ENCODE results near the gene GMPPA. TPM values are rescaled to one million over a fixed set of nuclear protein-coding genes. Genes with fewer than 3 reads are reported as not detected.

Gene GMPPA
- total RNA-seq, 1 experiment from 2014 or later: 32.0 TPM

GRCh38 chr2:219543596-219544358, 45.1 kb downstream of the GMPPA start, which contains the start of the genes CHPF and TMEM198:
Gene CHPF, minus strand, starts transcription at chr2:219543809. Its CDS starts 271 bp downstream, at chr2:219543538.
Gene TMEM198, plus strand, starts transcription at chr2:219544028. Its CDS starts 700 bp downstream, at chr2:219544728.
- Histone ChIP-seq H4K5ac (ENCODE audit: insufficient read length, low read depth, low read length) (no peak within 1 kb of the TSS), H3K18ac (ENCODE audit: insufficient read length, low read depth, low read length) (no peak within 1 kb of the TSS), H4K91ac (ENCODE audit: insufficient read length, low read depth, low read length) (no peak within 1 kb of the TSS), H2BK15ac (ENCODE audit: low read depth, low read length) (no peak within 1 kb of the TSS), H3K4ac (ENCODE audit: low read depth, low read length) (no peak within 1 kb of the TSS), H3K79me2 (ENCODE audit: insufficient read depth, low read length) (no peaks in the 10 kb centered on the region), H4K20me1 (ENCODE audit: control insufficient read depth, insufficient read depth, insufficient read length) (no peaks in the 10 kb centered on the region), H3K23ac (ENCODE audit: insufficient read length, low read depth, low read length) (no peak within 1 kb of the TSS), H3K23me2 (ENCODE audit: insufficient read length, low read depth, low read length, poor library complexity, severe bottlenecking) (peaks cover 16% of the 10 kb centered on the region), H2BK20ac (ENCODE audit: low read depth, low read length, poor library complexity, severe bottlenecking) (no peak within 1 kb of the TSS), H2AK5ac (ENCODE audit: insufficient read length, low read length) (no peak within 1 kb of the TSS), H2BK5ac (ENCODE audit: insufficient read length, low read length) (no peak within 1 kb of the TSS), H2BK12ac (ENCODE audit: insufficient read length, low read depth, low read length) (no peak within 1 kb of the TSS), H4K8ac (replicated peaks; ENCODE audit: insufficient read length, low read depth, low read length) (no peak within 1 kb of the TSS), H3T11ph (ENCODE audit: low read length) (no peak within 1 kb of the TSS), H3K79me1 (ENCODE audit: insufficient read depth, low read depth, low read length, poor library complexity, severe bottlenecking) (no peaks in the 10 kb centered on the region), H2AFZ (ENCODE audit: low read length) (no peak within 1 kb of the TSS), H3K4me2 (ENCODE audit: insufficient read depth, insufficient read length, low read length) (peak within 1 kb of the TSS; percentile 94), H3K9ac (ENCODE audit: extremely low read depth, insufficient read length, low read length) (peak within 1 kb of the TSS; percentile 51), H3K14ac (ENCODE audit: insufficient read depth, low read length) (peak within 1 kb of the TSS; percentile 57; the same call in 1 of the 2 replicates), H3K4me1 (ENCODE audit: insufficient read depth, low read length) (peaks cover 5% of the 10 kb centered on the region; the same call in 1 of the 2 replicates), H3K56ac (ENCODE audit: insufficient read length, low read depth, low read length) (no peak within 1 kb of the TSS), H3K27ac (ENCODE audit: insufficient read length, low read depth, low read length) (no peak within 1 kb of the TSS), H3K9me3 (ENCODE audit: control insufficient read depth, low read depth, low read length) (no peaks in the 10 kb centered on the region), H2BK120ac (ENCODE audit: low read depth, low read length, poor library complexity, severe bottlenecking) (no peak within 1 kb of the TSS), H3K27me3 (ENCODE audit: insufficient read depth, low read length) (no peaks in the 10 kb centered on the region)
- WGBS (ENCODE audit: extremely low coverage, insufficient read length, low lambda C conversion rate): no CpG with 5 or more reads among the region's 75 CpGs
- peaks cover 0 to 4% of the 10 kb centered on the region in 2 experiments; a peak in 1 of 5 replicates for H3K9me3 Mint-ChIP-seq
- peak within 1 kb of the TSS; percentile 87 to 94 for H3K4me3 Mint-ChIP-seq
- H3K27ac Mint-ChIP-seq: peak within 1 kb of the TSS in 2 of 3 experiments; percentile 34 to 93; a peak in 5 of 7 replicates
- H3K36me3 Mint-ChIP-seq (ENCODE audit: insufficient read depth in 1 of 3, low read depth in 3 of 3): peaks cover 21 to 42% (median 36%) of the 10 kb centered on the region in 3 experiments
- peaks cover 19 to 20% of the 10 kb centered on the region in 2 experiments for H3K4me1 Mint-ChIP-seq
- DNase-seq: peak; percentile 99
- TF ChIP-seq CTCF (conservative IDR thresholded peaks at IDR 0.05): no peak
- H3K27me3 Mint-ChIP-seq (ENCODE audit: low read depth): peaks cover 32% of the 10 kb centered on the region
